Esophagus muscularis mucosa (tissue), 4 donors: ENCODE data around the gene ACSF3. TPM values are rescaled to one million over a fixed set of nuclear protein-coding genes. Genes with fewer than 3 reads are reported as not detected.

Experiments used
- DNase-seq: peaks from one replicate; pipeline ENCODE4 v3.0.0-alpha.2; 2017; ENCODE audit errors: extremely low spot score
- H3K27ac ChIP-seq, 4 donors: fragments of 200-600 bp; sonication (generic); replicated peaks in 1 of 4; 1 replicate in 3 of 4; 2 replicates in 1 of 4; pipeline ENCODE4 v1.5.1; 2016 to 2019; ENCODE audit warnings: mild to moderate bottlenecking in 1 of 4
- H3K27me3 ChIP-seq, 4 donors: fragments of 200-600 bp; sonication (generic); one replicate each; pipeline versions ENCODE4 v1.5.1 to v1.6.0; 2016 to 2019
- H3K36me3 ChIP-seq, 4 donors: fragments of 200-600 bp; sonication (generic); one replicate each; pipeline ENCODE4 v1.5.1; 2016 to 2019
- H3K4me1 ChIP-seq, 4 donors: fragments of 200-600 bp; sonication (generic); one replicate each; pipeline ENCODE4 v1.5.1; 2016 to 2019
- H3K4me3 ChIP-seq, 4 donors: fragments of 200-600 bp; sonication (generic); 1 replicate in 2 of 4; 2 replicates in 2 of 4; pipeline ENCODE4 v1.5.1; 2016 to 2019; ENCODE audit warnings: mild to moderate bottlenecking in 4 of 4, moderate library complexity in 1 of 4
- H3K9me3 ChIP-seq, 4 donors: fragments of 200-600 bp; sonication (generic); 1 replicate in 3 of 4; 2 replicates in 1 of 4; pipeline ENCODE4 v1.5.1; 2016 to 2019
- EP300 ChIP-seq: sonication (generic); formaldehyde crosslinking; IDR thresholded peaks from one replicate; pipeline ENCODE4 v1.6.1; 2017; ENCODE audit warnings: antibody characterized with exemption
- POLR2A ChIP-seq: fragments of 450-650 bp; IDR thresholded peaks from one replicate; pipeline ENCODE4 v1.6.1; 2017; ENCODE audit warnings: antibody characterized with exemption, moderate library complexity, mild to moderate bottlenecking, low read depth
- POLR2AphosphoS5 ChIP-seq, 2 donors: sonication (generic); formaldehyde crosslinking; IDR thresholded peaks; one replicate each; pipeline ENCODE4 v1.6.1; 2017; ENCODE audit warnings: antibody characterized with exemption in 2 of 2
- WGBS: methylation state at CpG from one replicate; pipeline ENCODE4 v1.1.5; 2018; 5-methylcytosine and 5-hydroxymethylcytosine counted together
- intact Hi-C: fragments of 100-400 bp; cut with DNase I; formaldehyde crosslinking; loops from one replicate; pipeline ENCODE4 v1.15.1; 2023
- total RNA-seq, 4 donors: library from RNA; depleted of rRNA; stranded (reverse); fragments of >200 nt; gene quantifications; one replicate each; pipeline versions ENCODE4 v1.1.0 to v1.2.1, GENCODE V29; 2016
- TF ChIP-seq, protein P1 (sequence below), 3 experiments: fragments of 200-600 bp in 2 of 3; fragments of 450-650 bp in 1 of 3; sonication (generic) in 2 of 3; IDR thresholded peaks; one replicate each; pipeline ENCODE4 v1.5.1; 2017 to 2019; ENCODE audit warnings: antibody characterized with exemption in 3 of 3, mild to moderate bottlenecking in 2 of 3, moderate library complexity in 1 of 3

The ACSF3 gene
- total RNA-seq, 4 donors from 2014 or later: 23.5 to 29.8 (median 27.2) TPM

- DNase-seq: no peak
- no peak for TF ChIP-seq POLR2AphosphoS5 (IDR thresholded peaks at IDR 0.05)
- TF ChIP-seq, protein P1, sequence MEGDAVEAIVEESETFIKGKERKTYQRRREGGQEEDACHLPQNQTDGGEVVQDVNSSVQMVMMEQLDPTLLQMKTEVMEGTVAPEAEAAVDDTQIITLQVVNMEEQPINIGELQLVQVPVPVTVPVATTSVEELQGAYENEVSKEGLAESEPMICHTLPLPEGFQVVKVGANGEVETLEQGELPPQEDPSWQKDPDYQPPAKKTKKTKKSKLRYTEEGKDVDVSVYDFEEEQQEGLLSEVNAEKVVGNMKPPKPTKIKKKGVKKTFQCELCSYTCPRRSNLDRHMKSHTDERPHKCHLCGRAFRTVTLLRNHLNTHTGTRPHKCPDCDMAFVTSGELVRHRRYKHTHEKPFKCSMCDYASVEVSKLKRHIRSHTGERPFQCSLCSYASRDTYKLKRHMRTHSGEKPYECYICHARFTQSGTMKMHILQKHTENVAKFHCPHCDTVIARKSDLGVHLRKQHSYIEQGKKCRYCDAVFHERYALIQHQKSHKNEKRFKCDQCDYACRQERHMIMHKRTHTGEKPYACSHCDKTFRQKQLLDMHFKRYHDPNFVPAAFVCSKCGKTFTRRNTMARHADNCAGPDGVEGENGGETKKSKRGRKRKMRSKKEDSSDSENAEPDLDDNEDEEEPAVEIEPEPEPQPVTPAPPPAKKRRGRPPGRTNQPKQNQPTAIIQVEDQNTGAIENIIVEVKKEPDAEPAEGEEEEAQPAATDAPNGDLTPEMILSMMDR (IDR thresholded peaks at IDR 0.05): no peak
- no peak for TF ChIP-seq EP300
- TF ChIP-seq POLR2A: no peak
- no peaks in the 10 kb centered on the region for H3K27me3 ChIP-seq
- no peak overlapping the region for H3K27ac ChIP-seq
- intact Hi-C loops: no loop called here
- no peak overlapping the region for H3K4me3 ChIP-seq
- peaks cover 18 to 93% (median 76%) of the 10 kb centered on the region in 4 donors for H3K36me3 ChIP-seq
- 98% methylated on average over 6 of the region's 12 CpGs for WGBS
- no peaks in the 10 kb centered on the region for H3K4me1 ChIP-seq
- H3K9me3 ChIP-seq: no peaks in the 10 kb centered on the region
Measured at GRCh38 chr16:89139907-89140361, 46.3 kb downstream of the ACSF3 start.

GRCh38 chr16:89140401-89140800 is 46.7 kb downstream of the ACSF3 start:
- intact Hi-C loops: no loop called here
- Histone ChIP-seq H3K9me3 (no peaks in the 10 kb centered on the region), H3K27me3 (no peaks in the 10 kb centered on the region), H3K27ac (no peak overlapping the region), H3K4me3 (no peak overlapping the region), H3K4me1 (no peaks in the 10 kb centered on the region), H3K36me3 (peaks cover 18 to 93% (median 77%) of the 10 kb centered on the region in 4 donors)
- no peak for TF ChIP-seq POLR2A
- TF ChIP-seq, protein P1 (IDR thresholded peaks at IDR 0.05): no peak
- no peak for TF ChIP-seq POLR2AphosphoS5 (IDR thresholded peaks at IDR 0.05)
- no peak for TF ChIP-seq EP300
- WGBS: 91% methylated on average over 10 of the region's 13 CpGs
- DNase-seq: no peak

DNA sequence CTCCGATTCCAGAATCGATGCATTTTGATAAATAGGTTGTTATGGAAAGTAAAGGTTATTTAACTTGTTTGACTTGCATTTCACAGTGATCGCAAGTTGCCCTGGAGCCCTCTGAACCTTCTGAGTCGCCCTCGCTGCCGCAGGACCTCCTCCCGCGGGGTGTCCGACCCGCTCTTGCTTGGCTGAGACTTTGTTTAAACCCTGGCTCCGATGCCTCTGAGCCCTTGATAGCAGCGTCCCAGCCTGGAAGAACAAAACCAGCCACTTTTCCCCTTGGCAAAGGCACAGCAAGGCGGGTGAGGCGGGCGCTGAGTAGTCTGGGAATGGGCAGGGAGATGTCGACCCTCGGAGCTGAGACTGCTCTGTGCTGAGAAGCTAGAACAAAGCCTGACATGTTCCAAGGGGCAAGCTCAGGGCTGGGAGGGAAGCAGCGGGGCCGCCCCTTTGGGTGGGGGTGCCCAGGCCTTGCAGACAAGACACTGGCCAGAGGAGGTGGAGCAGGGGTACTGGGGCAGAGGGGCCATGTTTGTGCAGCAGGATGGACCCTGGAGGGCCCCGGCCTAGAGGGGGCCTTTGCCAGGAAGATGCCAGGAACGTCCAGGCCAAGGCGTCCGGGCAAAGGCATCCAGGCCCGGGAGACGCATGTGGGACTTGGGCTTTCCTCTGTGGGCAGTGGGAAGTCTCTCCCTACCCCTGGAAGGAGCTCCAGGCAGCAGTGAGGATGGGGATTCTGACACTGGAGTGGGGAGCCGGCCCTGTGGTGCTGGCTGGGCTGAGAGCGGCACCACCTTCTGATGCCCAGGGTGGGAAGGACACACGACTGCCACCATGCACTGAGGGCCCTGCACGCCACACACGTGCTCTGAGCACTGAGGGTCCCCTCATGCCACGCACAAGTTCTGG is 47.6 kb downstream of the ACSF3 start:
- Histone ChIP-seq H3K9me3 (no peaks in the 10 kb centered on the region), H3K4me3 (no peak overlapping the region), H3K4me1 (no peaks in the 10 kb centered on the region), H3K36me3 (peaks cover 26 to 95% (median 80%) of the 10 kb centered on the region in 4 donors), H3K27me3 (no peaks in the 10 kb centered on the region), H3K27ac (no peak overlapping the region)
- no peak for DNase-seq
- TF ChIP-seq, protein P1 (IDR thresholded peaks at IDR 0.05): no peak
- TF ChIP-seq POLR2AphosphoS5 (IDR thresholded peaks at IDR 0.05) (no peak), EP300 (no peak), POLR2A (no peak)
- intact Hi-C loops: no loop called here
- WGBS: 93% methylated on average over 26 of the region's 31 CpGs

DNA sequence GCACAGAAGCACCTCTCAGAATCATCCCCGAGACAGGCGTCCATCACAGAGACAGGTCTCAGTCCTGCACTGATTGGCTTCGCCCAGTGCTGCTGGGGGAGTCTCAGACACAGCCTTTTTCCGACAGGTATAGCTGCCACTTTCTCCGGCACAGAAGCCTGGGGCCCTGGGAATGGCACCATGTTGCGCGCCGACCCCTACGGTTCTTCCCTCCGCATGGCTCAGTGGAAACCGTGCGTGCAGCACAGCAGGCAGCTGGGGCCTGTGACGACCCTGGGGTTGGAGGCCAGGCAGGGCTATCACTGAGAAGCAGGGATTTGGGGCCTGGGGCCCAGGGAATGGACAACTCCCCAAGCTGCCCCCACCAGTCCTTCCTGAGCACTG is 48.2 kb downstream of the ACSF3 start:
- TF ChIP-seq POLR2AphosphoS5 (IDR thresholded peaks at IDR 0.05): no peak
- TF ChIP-seq, protein P1 (IDR thresholded peaks at IDR 0.05): no peak
- no peak for TF ChIP-seq EP300
- TF ChIP-seq POLR2A: no peak
- intact Hi-C loops: no loop called here
- Histone ChIP-seq H3K9me3 (no peaks in the 10 kb centered on the region), H3K27ac (no peak overlapping the region), H3K27me3 (no peaks in the 10 kb centered on the region), H3K4me1 (no peaks in the 10 kb centered on the region), H3K4me3 (no peak overlapping the region), H3K36me3 (peaks cover 25 to 95% (median 80%) of the 10 kb centered on the region in 4 donors)
- over 99% methylated on average over 11 of the region's 13 CpGs for WGBS
- no peak for DNase-seq
